ENCODE measurements around the gene PHACTR1. TPM values are rescaled to one million over a fixed set of nuclear protein-coding genes. Genes with fewer than 3 reads are reported as not detected.

Gene PHACTR1
- total and polyA plus RNA-seq, 2 donors (not counting 1 experiment from before 2014, with no cell fraction given) = 0.60 to 1.2 TPM

DNA sequence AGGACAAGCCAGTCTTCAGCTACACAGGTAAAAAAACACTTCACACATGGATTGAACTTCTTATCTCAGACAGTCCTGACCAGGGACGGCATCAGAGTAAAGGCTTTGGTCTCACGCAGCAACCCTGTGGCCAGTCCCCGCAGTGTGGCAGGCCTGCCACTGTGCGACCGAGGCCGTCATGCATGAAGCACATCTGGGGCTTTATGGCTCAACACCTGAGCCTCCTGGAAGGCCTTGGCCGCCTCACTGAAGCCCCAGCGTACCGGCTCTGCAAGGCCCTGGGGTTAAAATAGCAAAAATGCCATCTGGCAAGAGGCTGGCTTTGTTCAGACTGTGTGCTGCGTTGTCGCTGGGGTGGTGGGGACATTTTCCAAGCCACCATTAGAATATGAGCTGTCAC is 579.0 kb downstream of the PHACTR1 start:
- H3K4me2 ChIP-seq (ENCODE audit: extremely low read depth, insufficient read depth, low read length) = no peak overlapping the region
- H2AFZ ChIP-seq (ENCODE audit: low read length) = no peak overlapping the region
- no peaks in the 10 kb centered on the region for H3K79me2 ChIP-seq (ENCODE audit: control insufficient read depth, insufficient read depth, low read length)
- peaks cover 8% of the 10 kb centered on the region for H3K36me3 ChIP-seq (ENCODE audit: control insufficient read depth, insufficient read depth, low read length)
- H3K4me1 ChIP-seq (ENCODE audit: control insufficient read depth, extremely low read depth, insufficient read depth, low read length) = no peaks in the 10 kb centered on the region
- no peak overlapping the region for H3K27ac ChIP-seq (ENCODE audit: insufficient read depth, low read length)
- no peak overlapping the region for H3K4me3 ChIP-seq (replicated peaks in 1 of 4; ENCODE audit: control extremely low read depth in 1 of 4, insufficient read depth in 1 of 4, low read depth in 3 of 4, low read length in 4 of 4)
- DNase-seq (ENCODE audit: low read depth in 2 of 2) = no peak
- no peaks in the 10 kb centered on the region for H3K27me3 ChIP-seq (ENCODE audit: control insufficient read depth, insufficient read depth, low read length)
- H3K9ac ChIP-seq (ENCODE audit: insufficient read depth, low read length) = no peak overlapping the region
- no peaks in the 10 kb centered on the region for H4K20me1 ChIP-seq (ENCODE audit: control insufficient read depth, extremely low read depth, insufficient read depth, low read length)
- TF ChIP-seq, protein P1, sequence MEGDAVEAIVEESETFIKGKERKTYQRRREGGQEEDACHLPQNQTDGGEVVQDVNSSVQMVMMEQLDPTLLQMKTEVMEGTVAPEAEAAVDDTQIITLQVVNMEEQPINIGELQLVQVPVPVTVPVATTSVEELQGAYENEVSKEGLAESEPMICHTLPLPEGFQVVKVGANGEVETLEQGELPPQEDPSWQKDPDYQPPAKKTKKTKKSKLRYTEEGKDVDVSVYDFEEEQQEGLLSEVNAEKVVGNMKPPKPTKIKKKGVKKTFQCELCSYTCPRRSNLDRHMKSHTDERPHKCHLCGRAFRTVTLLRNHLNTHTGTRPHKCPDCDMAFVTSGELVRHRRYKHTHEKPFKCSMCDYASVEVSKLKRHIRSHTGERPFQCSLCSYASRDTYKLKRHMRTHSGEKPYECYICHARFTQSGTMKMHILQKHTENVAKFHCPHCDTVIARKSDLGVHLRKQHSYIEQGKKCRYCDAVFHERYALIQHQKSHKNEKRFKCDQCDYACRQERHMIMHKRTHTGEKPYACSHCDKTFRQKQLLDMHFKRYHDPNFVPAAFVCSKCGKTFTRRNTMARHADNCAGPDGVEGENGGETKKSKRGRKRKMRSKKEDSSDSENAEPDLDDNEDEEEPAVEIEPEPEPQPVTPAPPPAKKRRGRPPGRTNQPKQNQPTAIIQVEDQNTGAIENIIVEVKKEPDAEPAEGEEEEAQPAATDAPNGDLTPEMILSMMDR (conservative IDR thresholded peaks at IDR 0.05 in 1 of 2, IDR thresholded peaks at IDR 0.05 in 1 of 2; ENCODE audit: low read depth in 1 of 2, low read length in 2 of 2) = no peak
- TF ChIP-seq EZH2 (IDR thresholded peaks at IDR 0.05; ENCODE audit: low read length, missing control alignments) = no peak
- no peaks in the 10 kb centered on the region for H3K9me3 ChIP-seq (ENCODE audit: control insufficient read depth, insufficient read depth, low read depth, low read length)

GRCh38 chr6:13296536-13296997 is 580.0 kb downstream of the PHACTR1 start:
- TF ChIP-seq, protein P1 (conservative IDR thresholded peaks at IDR 0.05 in 1 of 2, IDR thresholded peaks at IDR 0.05 in 1 of 2; ENCODE audit: low read depth in 1 of 2, low read length in 2 of 2) = no peak
- no peak for TF ChIP-seq EZH2 (IDR thresholded peaks at IDR 0.05; ENCODE audit: low read length, missing control alignments)
- no peak overlapping the region for H2AFZ ChIP-seq (ENCODE audit: low read length)
- peaks cover 8% of the 10 kb centered on the region for H3K36me3 ChIP-seq (ENCODE audit: control insufficient read depth, insufficient read depth, low read length)
- no peak for DNase-seq (ENCODE audit: low read depth in 2 of 2)
- no peak overlapping the region for H3K9ac ChIP-seq (ENCODE audit: insufficient read depth, low read length)
- H3K27me3 ChIP-seq (ENCODE audit: control insufficient read depth, insufficient read depth, low read length) = no peaks in the 10 kb centered on the region
- H3K9me3 ChIP-seq (ENCODE audit: control insufficient read depth, insufficient read depth, low read depth, low read length) = no peaks in the 10 kb centered on the region
- no peak overlapping the region for H3K4me3 ChIP-seq (replicated peaks in 1 of 4; ENCODE audit: control extremely low read depth in 1 of 4, insufficient read depth in 1 of 4, low read depth in 3 of 4, low read length in 4 of 4)
- no peaks in the 10 kb centered on the region for H4K20me1 ChIP-seq (ENCODE audit: control insufficient read depth, extremely low read depth, insufficient read depth, low read length)
- H3K79me2 ChIP-seq (ENCODE audit: control insufficient read depth, insufficient read depth, low read length) = no peaks in the 10 kb centered on the region
- H3K4me1 ChIP-seq (ENCODE audit: control insufficient read depth, extremely low read depth, insufficient read depth, low read length) = no peaks in the 10 kb centered on the region
- H3K4me2 ChIP-seq (ENCODE audit: extremely low read depth, insufficient read depth, low read length) = no peak overlapping the region
- H3K27ac ChIP-seq (ENCODE audit: insufficient read depth, low read length) = no peak overlapping the region

- H3K9ac ChIP-seq (ENCODE audit: insufficient read depth, low read length) = no peak overlapping the region
- DNase-seq (ENCODE audit: low read depth in 2 of 2) = no peak
- H3K4me3 ChIP-seq (replicated peaks in 1 of 4; ENCODE audit: control extremely low read depth in 1 of 4, insufficient read depth in 1 of 4, low read depth in 3 of 4, low read length in 4 of 4) = no peak overlapping the region
- no peaks in the 10 kb centered on the region for H4K20me1 ChIP-seq (ENCODE audit: control insufficient read depth, extremely low read depth, insufficient read depth, low read length)
- peaks cover 6% of the 10 kb centered on the region for H3K4me1 ChIP-seq (ENCODE audit: control insufficient read depth, extremely low read depth, insufficient read depth, low read length)
- no peaks in the 10 kb centered on the region for H3K27me3 ChIP-seq (ENCODE audit: control insufficient read depth, insufficient read depth, low read length)
- no peak overlapping the region for H2AFZ ChIP-seq (ENCODE audit: low read length)
- no peaks in the 10 kb centered on the region for H3K79me2 ChIP-seq (ENCODE audit: control insufficient read depth, insufficient read depth, low read length)
- H3K36me3 ChIP-seq (ENCODE audit: control insufficient read depth, insufficient read depth, low read length) = peaks cover 8% of the 10 kb centered on the region
- TF ChIP-seq EZH2 (IDR thresholded peaks at IDR 0.05; ENCODE audit: low read length, missing control alignments) = no peak
- TF ChIP-seq, protein P1 (conservative IDR thresholded peaks at IDR 0.05 in 1 of 2, IDR thresholded peaks at IDR 0.05 in 1 of 2; ENCODE audit: low read depth in 1 of 2, low read length in 2 of 2) = no peak
- H3K9me3 ChIP-seq (ENCODE audit: control insufficient read depth, insufficient read depth, low read depth, low read length) = no peaks in the 10 kb centered on the region
- no peak overlapping the region for H3K4me2 ChIP-seq (ENCODE audit: extremely low read depth, insufficient read depth, low read length)
- H3K27ac ChIP-seq (ENCODE audit: insufficient read depth, low read length) = no peak overlapping the region
Observed at GRCh38 chr6:13297391-13297790, 580.8 kb downstream of the PHACTR1 start.

All from fibroblast of lung (primary cell).